GM19455 (cell line): ENCODE results near the gene ADAT3.

Source experiments
- ATAC-seq: cut with Tn5 transposase; IDR thresholded peaks from one replicate; pipeline ENCODE4 v1.9.1; 2021; ENCODE audit not compliant: unreplicated experiment

The ADAT3 gene

DNA sequence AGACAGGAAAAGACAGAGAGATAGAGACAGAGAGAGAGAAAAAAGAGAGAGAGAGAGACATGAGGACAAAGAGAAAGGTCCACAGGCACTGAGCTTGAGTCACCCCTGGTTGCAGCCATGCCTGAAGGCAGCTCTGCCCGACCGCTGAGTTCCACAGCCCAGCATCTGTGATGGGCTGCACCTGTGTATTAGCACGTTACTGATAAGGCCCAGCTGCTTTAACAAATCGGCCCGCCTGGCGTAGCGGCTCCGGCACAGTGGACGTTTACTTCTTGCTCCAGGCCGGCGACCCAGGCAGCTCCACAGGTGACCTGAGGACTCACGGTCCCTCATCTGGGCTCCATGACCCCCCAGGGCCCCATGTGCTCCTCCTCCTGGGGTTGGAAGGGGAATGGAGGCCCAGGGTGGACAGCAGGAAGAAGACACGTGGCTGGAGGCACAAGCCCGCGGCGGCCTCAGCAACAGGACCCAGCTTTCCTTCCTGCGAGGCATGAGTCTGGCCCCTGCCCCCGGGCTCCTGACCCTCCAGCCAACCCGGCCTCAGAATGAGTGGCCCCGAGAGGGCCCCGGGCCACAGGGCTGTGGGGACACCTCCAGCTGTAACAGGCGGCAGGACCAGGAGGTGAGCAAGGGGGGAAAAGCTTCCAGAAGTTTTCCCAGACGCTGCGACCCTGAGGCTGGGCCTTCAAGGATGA, 31.9 kb downstream of the ADAT3 start:
- ATAC-seq = no peak

DNA sequence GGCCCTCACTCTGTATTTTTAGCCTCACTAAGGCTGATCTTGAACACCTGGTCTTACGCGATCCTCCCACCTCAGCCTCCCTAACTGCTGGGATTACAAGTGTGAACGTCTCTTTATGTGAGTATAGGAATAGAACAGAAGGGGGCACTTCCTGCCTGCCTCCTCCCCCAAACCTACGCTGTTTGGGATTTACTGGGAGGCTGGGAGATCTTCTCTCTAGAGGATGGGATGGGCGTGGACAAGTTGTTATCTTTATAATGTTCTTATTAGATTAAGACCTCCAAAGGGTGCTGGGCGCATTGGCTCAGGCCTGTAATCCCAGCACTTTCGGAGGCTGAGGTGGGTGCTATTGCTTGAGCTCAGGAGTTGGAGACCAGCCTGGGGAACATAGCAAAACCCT, 32.9 kb downstream of the ADAT3 start:
- no peak for ATAC-seq

DNA sequence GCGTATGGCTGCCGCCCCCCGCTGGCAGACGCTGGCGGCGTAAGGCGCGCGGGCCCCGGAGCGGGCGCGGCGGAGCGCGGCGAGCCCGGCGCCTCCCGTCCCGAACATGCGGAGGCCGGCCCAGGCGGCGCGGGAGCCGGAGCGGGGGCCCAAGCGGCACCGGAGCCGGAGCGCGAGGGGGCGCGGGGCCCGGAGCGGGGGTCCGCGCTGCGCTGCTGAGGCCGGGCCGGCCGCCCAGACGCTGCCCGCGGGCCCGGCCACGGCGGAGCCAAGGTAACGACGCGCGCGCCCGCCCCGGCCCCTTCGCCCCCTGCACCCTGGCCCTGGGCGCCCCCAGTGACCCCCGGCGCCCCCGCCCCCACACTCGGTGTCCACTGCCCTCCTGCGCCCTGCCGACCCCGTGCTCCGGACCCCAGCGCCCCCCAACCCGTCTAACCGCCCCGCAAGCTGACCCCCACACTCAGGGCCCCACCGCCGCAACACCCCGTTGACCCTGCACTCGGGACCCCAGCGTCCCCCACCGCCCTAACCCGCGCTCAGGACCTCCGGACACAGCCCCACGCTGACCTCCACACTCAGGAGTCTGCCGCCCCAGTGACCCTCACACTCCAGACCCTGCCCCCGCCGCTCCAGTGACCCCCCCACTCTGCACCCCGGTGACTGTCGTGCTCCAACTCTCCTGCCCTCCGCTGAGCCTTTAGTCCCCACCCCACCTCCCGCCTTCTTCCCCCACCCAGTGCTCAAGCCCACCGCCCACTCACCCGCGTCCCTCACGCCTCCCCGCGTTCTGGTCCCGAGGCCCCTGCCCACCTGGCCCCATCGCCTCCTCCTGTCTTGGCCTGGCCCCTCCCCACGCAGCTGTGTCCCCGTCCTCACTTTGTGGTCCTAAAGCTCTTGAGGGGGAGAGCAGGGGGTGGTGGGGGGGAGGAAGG, 36.2 kb downstream of the ADAT3 start, which contains the start of gene CSNK1G2:
CSNK1G2 (plus strand) TSS at position 27 of the 932 bp plus-strand sequence. CDS start 28,601 bp downstream, outside the sequence.
- ATAC-seq = no peak

DNA sequence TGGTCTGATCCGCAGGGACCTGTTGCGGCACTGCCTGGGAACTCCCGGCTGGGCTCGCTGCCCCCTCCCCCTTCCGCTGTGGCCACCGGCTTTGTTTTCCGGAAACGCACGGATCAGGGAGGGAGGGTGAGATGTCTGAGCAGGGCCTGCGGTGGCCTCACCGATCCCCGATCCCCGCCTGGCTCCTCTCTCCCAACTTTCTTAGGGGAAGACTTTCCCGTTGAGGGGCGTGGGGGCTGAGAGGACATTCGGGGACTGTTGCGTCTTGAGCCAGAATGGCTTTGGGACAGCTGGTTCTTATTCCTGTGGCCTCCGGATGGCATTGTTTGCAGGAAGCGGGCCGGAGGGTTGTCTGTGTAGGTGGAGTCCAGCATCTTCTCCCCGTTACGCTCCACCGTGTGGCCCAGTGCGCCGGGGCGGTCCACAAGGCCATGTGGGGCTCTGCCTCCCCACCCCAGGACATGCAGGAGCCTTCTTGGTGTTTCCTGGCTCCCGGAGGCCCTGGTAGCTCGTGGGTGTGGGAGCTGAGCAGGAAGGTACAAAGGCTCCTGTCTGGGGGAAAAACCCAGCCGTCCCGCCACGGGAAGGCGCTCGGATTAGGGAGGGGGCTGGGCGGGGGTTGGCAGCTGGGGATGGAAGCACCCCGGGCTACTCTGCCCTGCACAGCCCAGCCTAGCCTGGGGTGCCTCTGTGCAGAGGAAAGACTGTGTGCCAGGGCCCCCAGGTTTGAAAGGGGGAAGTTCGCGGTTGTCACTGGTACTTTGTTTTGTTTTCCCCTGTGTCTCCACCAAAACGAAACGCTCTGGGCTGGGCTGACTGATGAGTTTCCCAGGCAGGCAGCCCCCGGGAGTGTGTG, 37.1 kb downstream of the ADAT3 start:
- ATAC-seq = no peak

DNA sequence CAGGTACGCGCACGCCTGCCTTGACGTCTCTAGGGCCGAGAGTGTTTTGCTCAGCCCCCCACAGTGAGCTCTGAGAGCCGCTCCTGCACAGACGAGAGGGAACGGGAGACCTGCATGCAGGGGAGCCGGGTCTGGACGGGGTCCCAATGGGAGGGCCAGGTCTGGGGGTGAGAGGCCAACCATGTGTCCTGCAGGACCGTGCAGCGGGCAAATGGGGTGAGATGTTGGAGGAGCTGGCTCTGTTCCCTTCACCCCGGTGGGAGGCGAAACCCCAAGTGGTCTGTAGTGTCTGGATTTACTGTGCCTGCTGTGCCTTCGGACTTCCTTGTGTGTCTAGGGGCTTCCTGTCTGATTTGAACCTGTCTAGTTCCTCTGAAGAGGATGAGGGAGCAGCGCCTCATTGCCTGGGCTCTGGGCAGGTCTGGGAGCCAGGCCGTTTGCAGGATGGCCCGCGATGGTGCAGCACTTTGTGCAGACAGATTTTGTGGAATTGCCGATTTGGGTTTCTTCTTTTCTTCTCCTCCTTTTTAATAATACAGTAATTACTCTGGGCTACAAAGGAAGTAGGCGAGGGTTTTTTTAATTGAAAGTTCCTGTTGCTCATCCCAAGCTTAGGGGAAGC, 37.8 kb downstream of the ADAT3 start:
- ATAC-seq = no peak

DNA sequence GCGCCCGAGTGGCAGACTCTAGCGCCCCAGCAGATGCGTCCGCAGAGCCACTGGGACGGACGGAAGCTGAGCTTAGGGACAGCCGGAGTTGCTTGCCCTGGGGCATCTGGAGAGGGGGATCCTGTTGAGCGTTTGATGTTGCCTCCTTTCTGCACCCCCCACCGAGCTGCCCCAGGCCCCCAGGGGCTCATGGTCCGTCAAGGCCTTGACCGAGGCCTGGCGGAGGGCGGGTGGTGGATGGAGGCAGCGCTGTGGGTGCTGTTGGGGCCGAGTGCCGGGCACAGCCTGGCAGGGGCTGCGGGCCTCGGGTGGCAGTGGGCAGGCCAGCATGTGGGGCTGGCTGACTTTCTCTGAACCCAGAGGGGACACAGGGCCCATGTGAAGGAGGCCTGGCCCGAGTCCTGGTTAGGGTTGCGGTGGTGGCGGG, 38.5 kb downstream of the ADAT3 start:
- ATAC-seq = no peak

DNA sequence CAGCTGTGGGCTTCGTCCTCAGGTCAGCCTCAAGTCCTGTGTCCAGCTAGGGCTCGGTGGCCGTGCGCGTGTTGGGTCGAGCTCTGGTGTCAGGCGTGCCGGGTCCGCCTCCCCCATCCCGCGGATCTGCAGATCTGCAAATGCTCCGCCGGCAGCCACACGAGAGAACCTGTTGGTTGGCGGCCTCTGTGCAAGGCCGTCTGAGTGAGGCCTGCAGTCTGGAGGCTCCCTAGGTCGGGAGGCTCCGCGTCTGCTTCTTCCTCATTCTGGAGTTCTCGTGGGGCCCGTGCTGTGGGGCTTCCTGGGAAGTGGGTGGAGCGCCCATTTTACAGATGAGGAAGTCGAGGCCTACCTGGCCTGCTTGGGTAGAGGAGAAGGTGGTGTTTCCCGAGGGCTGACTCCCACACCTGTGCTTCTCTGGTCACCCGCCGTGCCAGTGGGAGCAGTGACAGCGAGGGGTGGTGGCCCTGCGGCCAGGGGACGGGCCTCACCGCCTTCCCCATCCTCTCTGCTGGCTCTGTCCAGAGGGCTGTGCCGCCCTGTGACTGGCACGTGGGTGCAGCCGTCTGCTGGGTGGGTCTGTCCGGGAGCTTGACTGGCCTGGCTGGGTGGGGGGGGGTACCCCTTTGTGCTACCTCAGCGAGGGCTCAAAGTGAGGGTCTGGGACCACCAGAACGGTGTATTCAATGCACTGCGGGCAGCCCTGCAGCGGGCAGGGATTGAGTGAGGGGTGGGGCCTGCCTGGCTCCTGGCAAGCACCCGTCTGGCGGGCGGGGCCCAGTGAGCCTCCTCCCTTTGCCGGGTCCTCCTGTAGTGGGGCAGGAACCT, 39.1 kb downstream of the ADAT3 start:
- no peak for ATAC-seq

DNA sequence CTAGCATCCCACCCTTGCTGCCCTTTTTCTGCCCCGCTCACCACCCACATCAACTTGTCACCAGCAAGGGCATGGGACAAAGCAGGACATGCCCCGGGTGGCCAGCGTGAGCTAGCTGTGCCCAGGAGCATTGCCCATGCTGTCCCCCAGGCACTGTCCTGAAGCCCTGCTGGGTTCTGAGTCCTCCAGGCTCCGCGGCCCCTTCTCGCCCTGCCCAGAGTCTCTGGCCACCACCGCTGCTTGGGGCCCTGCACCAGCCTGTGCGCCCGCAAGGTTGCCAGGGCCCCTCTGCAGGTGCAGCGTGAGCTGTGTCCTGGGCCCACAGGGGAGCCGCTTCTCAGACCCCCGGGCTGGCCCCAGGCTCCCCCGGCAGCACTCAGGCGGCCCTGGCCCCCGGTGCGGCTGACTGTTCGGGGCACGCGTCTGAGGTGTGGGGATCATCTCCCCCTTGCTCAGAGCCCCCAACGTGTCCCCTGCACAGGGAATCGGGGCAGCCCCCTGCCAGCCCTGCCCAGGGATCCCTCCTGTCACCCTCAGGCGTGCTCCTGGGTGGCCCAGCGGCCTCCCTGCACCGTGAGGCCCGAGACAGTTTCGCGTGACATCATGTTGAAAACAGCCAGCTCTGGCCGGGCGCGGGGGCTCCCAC, 39.8 kb downstream of the ADAT3 start:
- ATAC-seq = no peak

DNA sequence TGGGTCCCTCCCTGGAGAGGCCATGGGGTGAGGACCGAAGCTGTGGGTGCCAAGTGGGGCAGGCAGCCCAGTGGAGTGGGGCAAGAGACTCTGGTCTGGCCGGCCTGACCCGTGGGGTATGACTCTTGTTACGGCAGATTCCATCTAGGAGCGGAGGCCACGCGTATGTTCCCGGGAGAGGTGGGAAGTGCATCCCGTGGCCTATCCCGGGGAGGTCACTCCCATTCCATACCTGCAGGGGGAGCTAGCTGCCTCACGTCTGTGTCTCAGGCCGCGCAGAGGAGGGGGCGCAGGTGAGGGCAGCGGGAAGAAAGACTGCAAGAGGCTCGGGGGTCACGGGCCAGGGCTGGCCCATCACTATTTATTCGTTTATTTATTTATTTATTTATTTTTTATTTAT, 40.7 kb downstream of the ADAT3 start:
- ATAC-seq = no peak

DNA sequence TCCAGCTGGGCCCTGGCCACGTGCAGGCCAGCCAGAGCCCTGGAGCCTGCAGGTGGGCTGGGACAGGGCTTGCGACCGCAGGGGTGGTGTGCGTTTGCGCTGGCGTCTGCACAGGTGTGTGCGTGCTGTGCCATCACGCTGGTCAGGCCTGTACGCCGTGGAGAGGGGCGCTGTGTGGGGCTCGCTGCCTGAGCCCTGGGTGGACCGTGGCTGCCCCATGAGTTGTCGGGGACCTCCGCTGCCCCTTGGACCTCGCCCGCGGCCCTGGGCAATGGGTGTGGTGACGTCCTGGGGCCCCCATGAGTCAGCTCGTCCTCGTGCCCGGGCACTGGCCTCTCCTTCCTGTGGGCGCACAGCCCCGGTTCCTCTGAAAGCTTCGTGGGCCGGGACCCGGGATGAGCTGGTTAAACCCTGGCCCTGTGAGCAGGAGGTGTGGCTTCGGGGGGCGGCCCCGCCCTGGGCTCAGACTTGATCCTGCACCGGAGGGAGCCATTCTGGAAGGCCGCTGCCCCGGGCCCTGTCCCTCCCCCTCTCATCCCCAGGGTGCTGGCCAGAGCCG, 42.5 kb downstream of the ADAT3 start:
- ATAC-seq = no peak

DNA sequence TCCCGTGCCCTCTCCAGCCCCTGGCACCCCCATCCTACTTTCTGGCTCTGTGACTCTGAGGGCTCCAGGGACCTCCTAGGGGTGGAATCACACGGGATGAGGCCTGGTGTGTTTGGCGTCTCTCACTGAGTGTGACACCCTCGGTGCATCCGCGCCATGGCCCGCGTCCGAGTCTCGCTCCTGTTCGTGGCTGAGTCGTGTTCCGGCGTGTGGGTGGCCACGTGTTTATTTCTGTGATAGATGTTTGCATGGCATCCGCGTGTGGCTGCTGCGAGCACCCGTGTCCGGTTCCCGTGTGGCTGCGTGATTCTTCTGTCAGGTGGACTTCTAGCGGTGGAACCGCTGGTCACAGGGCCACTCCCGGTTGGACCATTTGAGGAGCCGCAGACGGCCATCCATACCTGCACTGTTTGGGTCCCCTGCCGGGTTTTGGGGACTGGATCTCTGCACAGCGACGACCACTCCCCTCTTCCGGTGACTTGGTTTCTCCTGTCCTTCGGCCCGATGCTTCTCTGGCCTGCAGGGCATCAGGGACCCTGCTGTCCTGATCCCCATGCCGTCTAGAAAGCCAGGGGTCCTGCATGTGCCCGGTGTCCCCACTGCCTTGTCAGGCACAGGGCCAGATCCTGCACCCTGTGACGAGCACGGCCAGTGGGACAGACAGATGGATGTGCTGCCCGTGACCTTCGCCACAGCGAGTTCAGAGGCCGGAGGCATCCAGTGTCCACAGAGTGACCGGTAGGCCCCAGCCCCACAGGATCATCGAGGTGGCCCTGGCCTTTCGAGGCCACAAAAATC, 44.3 kb downstream of the ADAT3 start:
- ATAC-seq = no peak

DNA sequence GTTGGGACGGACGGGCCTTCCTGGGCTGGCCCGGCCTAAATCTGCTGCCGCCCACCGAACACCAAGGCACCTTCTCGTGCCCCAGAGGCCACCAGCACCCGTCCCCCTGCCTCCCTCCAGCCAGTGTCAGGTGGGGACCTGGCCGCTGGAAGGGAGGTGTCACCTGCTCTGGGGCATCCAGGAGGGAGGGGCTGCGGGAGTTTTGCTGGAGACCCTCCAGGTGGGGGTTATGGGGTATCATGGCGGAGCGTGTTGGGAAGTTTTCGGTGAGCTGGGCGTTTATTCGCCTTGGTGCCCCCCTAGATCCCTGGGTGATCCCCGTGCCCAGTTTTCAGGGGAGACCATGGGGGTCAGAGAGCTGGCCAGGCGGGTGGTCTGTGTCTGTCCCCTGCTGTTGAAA, 45.4 kb downstream of the ADAT3 start:
- ATAC-seq = no peak

DNA sequence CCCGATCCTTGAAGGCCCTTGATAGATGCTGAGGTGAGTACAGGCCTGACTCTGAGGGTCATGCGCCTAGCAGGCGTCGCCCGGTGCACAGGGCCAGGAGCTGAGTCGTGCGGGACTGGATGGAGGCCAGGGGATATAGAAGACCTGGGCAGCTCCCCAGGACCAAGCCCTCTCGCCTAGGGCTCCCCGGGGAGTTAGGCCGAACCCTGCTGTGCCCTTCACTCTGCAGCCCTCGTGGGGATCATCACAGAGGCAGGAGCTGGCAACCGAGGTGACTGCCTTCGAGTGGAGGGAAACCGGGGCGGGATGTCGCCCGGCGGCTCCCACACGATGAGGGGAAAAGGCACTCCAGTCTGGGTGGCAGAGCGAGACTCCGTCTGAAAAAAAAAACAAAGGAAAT, 47.4 kb downstream of the ADAT3 start:
- ATAC-seq = no peak

DNA sequence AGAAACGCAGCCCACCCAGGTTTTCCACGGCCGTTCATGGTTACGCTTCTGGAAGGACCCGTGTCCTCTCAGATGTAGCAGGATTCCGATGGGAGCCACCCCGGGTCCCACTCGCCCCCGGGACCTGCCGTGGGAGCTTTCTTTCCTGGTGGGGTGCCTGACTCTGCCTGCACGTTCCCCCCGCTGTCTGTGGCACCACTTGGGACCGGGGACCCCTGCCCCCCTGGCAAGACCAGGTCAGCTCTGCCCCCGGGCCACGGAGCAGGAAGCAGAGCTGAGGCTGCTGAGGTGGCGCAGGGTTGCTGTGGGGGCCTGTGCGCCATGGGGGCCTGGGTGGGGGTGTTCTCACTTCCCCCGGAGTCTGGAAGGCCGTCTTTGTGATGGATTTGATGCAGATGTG, 47.8 kb downstream of the ADAT3 start:
- ATAC-seq = no peak

DNA sequence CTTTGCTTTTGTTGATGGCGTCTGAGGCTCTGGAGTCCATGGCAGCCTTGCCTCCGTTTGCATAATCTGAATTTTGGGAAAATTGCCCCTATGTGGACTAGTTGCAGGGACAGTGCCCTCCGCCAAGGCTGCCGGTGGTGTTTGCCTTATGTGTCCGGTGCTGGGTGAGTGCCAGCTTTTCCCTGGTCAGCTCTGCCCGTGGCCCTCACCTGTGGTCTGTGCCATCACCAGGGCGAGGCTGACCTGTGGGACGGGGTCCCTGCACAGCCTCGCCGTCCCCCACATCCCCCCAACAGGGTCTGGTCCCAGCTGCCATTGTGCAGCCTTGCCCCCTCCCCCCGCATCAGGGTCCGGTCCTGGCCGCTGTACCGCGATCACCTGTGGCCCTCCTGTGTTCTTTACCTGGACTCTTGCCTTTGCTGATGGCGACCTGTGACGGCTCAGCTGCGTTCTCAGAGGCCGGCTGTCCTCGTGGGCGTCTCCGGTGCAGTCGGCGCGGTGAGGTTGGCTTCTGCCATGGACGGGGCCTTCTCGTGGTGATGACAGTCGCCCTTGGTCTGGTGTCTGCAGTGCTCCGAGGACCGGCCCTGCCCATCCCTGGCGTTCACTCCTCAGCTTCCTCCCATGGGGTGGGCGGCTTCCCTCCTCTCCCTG, 48.4 kb downstream of the ADAT3 start:
- ATAC-seq = no peak

DNA sequence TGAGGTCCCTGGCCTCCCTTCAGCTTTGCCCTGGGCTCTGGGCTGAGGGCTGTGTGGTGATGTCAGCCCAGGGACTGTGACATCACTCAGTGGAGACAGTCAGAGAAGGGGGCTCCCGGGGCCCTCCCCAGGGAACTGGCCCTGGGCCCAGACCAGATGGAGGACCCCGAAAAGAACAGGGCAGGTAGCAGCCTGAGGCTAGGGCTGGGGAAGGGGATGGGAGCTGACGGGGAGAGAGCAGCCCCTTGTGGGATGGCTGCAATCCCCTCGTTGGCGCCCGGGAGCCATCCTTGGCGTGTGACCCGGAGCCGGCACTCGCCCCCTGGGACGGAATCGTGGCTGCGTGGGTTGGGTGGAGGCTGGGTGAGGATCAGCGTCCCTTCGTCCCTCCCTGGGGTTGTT, 49.3 kb downstream of the ADAT3 start:
- ATAC-seq = no peak

DNA sequence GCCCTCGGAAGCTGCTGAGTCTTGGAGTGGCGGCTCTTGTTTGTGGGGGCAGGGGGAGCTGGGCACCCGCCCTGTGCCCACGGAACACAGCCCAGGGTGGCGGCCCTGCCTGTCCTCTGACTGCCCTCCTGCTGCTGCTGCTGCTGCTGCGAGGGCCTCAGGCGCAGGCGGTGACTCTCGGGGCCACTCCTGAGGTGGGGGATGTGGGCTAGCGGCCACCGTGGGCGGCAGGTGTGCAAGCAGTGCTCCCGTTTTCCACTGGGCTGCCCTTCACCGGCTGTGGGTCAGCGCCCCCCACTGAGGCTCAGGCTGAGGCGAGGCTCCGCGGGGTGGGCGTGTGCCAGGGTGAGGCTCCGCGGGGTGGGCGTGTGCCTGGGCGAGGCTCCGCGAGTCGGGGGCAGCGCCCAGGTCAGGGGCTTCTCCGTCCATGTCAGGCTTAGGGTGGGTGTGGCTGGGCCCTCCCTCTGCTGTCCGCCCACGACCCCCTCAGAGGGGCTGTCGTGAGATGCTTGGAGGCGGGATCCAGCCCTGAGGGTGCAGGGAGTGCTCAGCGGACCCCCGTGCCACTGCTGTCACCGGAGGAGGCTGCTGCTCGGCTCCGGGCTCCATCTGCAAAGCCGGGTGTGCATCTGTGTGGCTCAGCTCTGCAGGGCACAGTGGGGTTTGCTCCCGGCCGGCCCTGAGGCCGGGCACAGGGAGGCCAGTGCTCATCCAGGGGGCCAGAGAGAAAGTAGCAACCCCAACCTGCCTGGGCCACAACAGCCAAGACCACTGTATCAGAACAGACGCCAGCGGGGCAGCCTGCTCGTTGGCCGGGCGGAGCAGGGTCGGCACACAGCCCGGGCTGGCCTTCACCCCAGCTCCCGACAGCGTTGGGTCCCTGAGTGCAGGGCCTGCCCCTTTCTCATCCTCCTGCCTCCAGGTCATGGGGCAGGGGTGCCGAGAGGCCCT, 50.2 kb downstream of the ADAT3 start:
- ATAC-seq = no peak
